ENCODE measurements around the gene FGD1.

DNA sequence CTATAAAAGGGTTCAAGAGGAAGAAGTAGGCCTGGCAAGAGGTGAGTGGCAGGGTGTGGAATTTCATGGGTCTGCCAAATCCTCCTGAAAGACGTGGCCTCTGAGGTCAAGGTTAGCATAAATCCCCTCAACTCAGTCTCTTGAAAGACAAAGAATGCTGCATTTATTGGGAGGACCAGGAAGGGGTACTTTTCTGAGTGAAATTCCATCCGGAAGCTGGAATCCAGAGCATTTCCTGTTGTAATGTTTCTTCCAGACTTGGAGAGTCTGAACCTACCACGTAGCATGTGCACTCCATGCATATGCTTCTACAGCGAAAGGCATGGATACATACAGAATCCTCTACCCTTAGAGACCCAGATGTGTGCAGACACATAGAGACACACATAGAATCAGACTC, 13.4 kb upstream of the FGD1 start:
- TF ChIP-seq POLR2A (IDR thresholded peaks at IDR 0.05) (no peak), EP300 (IDR thresholded peaks at IDR 0.05) (no peak)
- TF ChIP-seq, protein P1, sequence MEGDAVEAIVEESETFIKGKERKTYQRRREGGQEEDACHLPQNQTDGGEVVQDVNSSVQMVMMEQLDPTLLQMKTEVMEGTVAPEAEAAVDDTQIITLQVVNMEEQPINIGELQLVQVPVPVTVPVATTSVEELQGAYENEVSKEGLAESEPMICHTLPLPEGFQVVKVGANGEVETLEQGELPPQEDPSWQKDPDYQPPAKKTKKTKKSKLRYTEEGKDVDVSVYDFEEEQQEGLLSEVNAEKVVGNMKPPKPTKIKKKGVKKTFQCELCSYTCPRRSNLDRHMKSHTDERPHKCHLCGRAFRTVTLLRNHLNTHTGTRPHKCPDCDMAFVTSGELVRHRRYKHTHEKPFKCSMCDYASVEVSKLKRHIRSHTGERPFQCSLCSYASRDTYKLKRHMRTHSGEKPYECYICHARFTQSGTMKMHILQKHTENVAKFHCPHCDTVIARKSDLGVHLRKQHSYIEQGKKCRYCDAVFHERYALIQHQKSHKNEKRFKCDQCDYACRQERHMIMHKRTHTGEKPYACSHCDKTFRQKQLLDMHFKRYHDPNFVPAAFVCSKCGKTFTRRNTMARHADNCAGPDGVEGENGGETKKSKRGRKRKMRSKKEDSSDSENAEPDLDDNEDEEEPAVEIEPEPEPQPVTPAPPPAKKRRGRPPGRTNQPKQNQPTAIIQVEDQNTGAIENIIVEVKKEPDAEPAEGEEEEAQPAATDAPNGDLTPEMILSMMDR (IDR thresholded peaks at IDR 0.05): no peak

Data from ovary (tissue), 3 donors.